Ascending aorta (tissue), 2 donors: ENCODE measurements around the gene COPS9. TPM values are rescaled to one million over a fixed set of nuclear protein-coding genes. Genes with fewer than 3 reads are reported as not detected.
A peak's percentile ranks its signal among the peaks of the same experiment; 100 is the strongest.

Experiments
- DNase-seq, 2 donors: peaks; one replicate each; pipeline ENCODE4 v3.0.0-alpha.2; 2019; ENCODE audit warnings: low spot score in 2 of 2
- H3K27ac ChIP-seq, 2 donors: fragments of 200-600 bp; sonication (generic); one replicate each; pipeline ENCODE4 v1.5.1; 2016 to 2017; ENCODE audit warnings: mild to moderate bottlenecking in 1 of 2
- H3K27me3 ChIP-seq: fragments of 200-600 bp; sonication (generic); one replicate; pipeline ENCODE4 v1.5.1; 2017
- H3K36me3 ChIP-seq, 2 donors: fragments of 200-600 bp; sonication (generic); one replicate each; pipeline ENCODE4 v1.5.1; 2016
- H3K4me1 ChIP-seq, 2 donors: fragments of 200-600 bp; sonication (generic); one replicate each; pipeline ENCODE4 v1.5.1; 2016 to 2017; ENCODE audit warnings: mild to moderate bottlenecking in 1 of 2
- H3K4me3 ChIP-seq, 2 donors: fragments of 200-600 bp; sonication (generic); one replicate each; pipeline ENCODE4 v1.5.1; 2016 to 2017; ENCODE audit warnings: mild to moderate bottlenecking in 1 of 2
- H3K9me3 ChIP-seq, 2 donors: fragments of 200-600 bp; sonication (generic); one replicate each; pipeline ENCODE4 v1.5.1; 2016
- CTCF ChIP-seq, 3 experiments: fragments of 200-600 bp in 2 of 3; fragments of 450-650 bp in 1 of 3; sonication (generic) in 2 of 3; IDR thresholded peaks; one replicate each; pipeline ENCODE4 v1.5.1; 2016 to 2019; ENCODE audit warnings: antibody characterized with exemption in 3 of 3, mild to moderate bottlenecking in 1 of 3, moderate library complexity in 1 of 3
- intact Hi-C: fragments of 100-400 bp; cut with DNase I; formaldehyde crosslinking; loops from one replicate; pipeline ENCODE4 v1.15.1; 2023
- total RNA-seq: library from RNA; depleted of rRNA; stranded (reverse); fragments of >200 nt; gene quantifications from one replicate; pipeline ENCODE4 v1.1.0, GENCODE V29; 2016

COPS9 gene
- total RNA-seq, 1 donor from 2014 or later = 4.7 TPM

GRCh38 chr2:240128608-240129145, 7.4 kb downstream of the COPS9 start:
- Histone ChIP-seq H3K4me3 (no peak overlapping the region), H3K27ac (no peak overlapping the region), H3K27me3 (no peaks in the 10 kb centered on the region), H3K36me3 (peaks cover 51 to 76% of the 10 kb centered on the region in 2 donors), H3K9me3 (no peaks in the 10 kb centered on the region), H3K4me1 (no peaks in the 10 kb centered on the region)
- intact Hi-C loops = no loop called here
- TF ChIP-seq CTCF (IDR thresholded peaks at IDR 0.05) = no peak
- peak in 1 of 2 donors; percentile 42 for DNase-seq

- Histone ChIP-seq H3K27ac (no peak overlapping the region), H3K4me3 (no peak overlapping the region), H3K27me3 (no peaks in the 10 kb centered on the region), H3K36me3 (peaks cover 47 to 70% of the 10 kb centered on the region in 2 donors), H3K9me3 (no peaks in the 10 kb centered on the region), H3K4me1 (no peaks in the 10 kb centered on the region)
- intact Hi-C loops = no loop called here
- peak in 1 of 2 donors; percentile 27 for DNase-seq
- TF ChIP-seq CTCF (IDR thresholded peaks at IDR 0.05) = no peak
Measured at GRCh38 chr2:240127911-240128607, 8.0 kb downstream of the COPS9 start.

GRCh38 chr2:240127191-240127750, 8.8 kb downstream of the COPS9 start:
- peak in 1 of 2 donors; percentile 53 for DNase-seq
- intact Hi-C loops = no loop called here
- H3K27ac ChIP-seq = no peak overlapping the region
- no peaks in the 10 kb centered on the region for H3K9me3 ChIP-seq
- H3K4me1 ChIP-seq = no peaks in the 10 kb centered on the region
- TF ChIP-seq CTCF (IDR thresholded peaks at IDR 0.05) = no peak
- peaks cover 40 to 62% of the 10 kb centered on the region in 2 donors for H3K36me3 ChIP-seq
- H3K4me3 ChIP-seq = no peak overlapping the region
- H3K27me3 ChIP-seq = no peaks in the 10 kb centered on the region

- H3K4me1 ChIP-seq = no peaks in the 10 kb centered on the region
- no peak overlapping the region for H3K27ac ChIP-seq
- no peaks in the 10 kb centered on the region for H3K9me3 ChIP-seq
- TF ChIP-seq CTCF (IDR thresholded peaks at IDR 0.05) = no peak
- DNase-seq = no peak
- intact Hi-C loops = no loop called here
- peaks cover 35 to 57% of the 10 kb centered on the region in 2 donors for H3K36me3 ChIP-seq
- H3K27me3 ChIP-seq = no peaks in the 10 kb centered on the region
- H3K4me3 ChIP-seq = no peak overlapping the region
Measured at GRCh38 chr2:240126731-240127130, 9.4 kb downstream of the COPS9 start.

- H3K27me3 ChIP-seq = no peaks in the 10 kb centered on the region
- TF ChIP-seq CTCF (IDR thresholded peaks at IDR 0.05) = no peak
- no peaks in the 10 kb centered on the region for H3K9me3 ChIP-seq
- H3K27ac ChIP-seq = no peak overlapping the region
- peaks cover 26 to 47% of the 10 kb centered on the region in 2 donors for H3K36me3 ChIP-seq
- H3K4me3 ChIP-seq = no peak overlapping the region
- no peak for DNase-seq
- intact Hi-C loops = no loop called here
- H3K4me1 ChIP-seq = no peaks in the 10 kb centered on the region
Measured at GRCh38 chr2:240125742-240126141, 10.4 kb downstream of the COPS9 start.
